Activated T-cell treated with anti-CD3 and anti-CD28 coated beads for 1 hour (primary cell): ENCODE measurements around the gene TBC1D10A.
A peak's percentile ranks its signal among the peaks of the same experiment; 100 is the strongest.

ENCODE experiments used
- DNase-seq: peaks from one replicate; pipeline ENCODE4 v3.0.0-alpha.2; 2020; ENCODE audit warnings: low read depth

Gene TBC1D10A

GRCh38 chr22:30285846-30286200 is 40.9 kb downstream of the TBC1D10A start:
- no peak for DNase-seq

- DNase-seq, result no peak
These were observed 41.4 kb downstream of the TBC1D10A start for GRCh38 chr22:30285176-30285845.

- DNase-seq, result no peak
These were observed 42.1 kb downstream of the TBC1D10A start for GRCh38 chr22:30284666-30285065.

- DNase-seq, result no peak
These were observed 42.6 kb downstream of the TBC1D10A start for GRCh38 chr22:30284172-30284571.

- DNase-seq, result no peak
These were observed 43.4 kb downstream of the TBC1D10A start for GRCh38 chr22:30283342-30283741.

- no peak for DNase-seq
These were observed 44.1 kb downstream of the TBC1D10A start for GRCh38 chr22:30282616-30283046.

DNA sequence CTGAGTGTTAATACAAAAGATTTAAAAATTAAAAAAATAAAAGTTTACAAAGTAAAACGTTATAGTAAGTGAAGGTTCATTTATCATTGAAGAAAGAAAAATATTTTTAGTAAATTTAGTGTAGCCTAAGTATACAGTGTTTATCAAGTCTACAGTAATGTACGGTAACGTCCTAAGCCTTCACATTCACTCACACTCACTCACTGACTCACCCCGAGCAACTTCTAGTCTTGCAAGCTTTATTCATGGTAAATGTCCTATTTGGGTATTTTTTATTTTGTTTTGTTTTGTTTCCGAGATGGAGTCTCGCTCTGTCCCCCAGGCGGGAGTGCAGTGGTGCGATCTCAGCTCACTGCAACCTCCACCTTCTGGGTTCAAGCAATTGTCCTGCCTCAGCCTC is 46.2 kb downstream of the TBC1D10A start:
- no peak for DNase-seq

GRCh38 chr22:30279932-30280331 is 46.8 kb downstream of the TBC1D10A start:
- DNase-seq, result no peak

DNA sequence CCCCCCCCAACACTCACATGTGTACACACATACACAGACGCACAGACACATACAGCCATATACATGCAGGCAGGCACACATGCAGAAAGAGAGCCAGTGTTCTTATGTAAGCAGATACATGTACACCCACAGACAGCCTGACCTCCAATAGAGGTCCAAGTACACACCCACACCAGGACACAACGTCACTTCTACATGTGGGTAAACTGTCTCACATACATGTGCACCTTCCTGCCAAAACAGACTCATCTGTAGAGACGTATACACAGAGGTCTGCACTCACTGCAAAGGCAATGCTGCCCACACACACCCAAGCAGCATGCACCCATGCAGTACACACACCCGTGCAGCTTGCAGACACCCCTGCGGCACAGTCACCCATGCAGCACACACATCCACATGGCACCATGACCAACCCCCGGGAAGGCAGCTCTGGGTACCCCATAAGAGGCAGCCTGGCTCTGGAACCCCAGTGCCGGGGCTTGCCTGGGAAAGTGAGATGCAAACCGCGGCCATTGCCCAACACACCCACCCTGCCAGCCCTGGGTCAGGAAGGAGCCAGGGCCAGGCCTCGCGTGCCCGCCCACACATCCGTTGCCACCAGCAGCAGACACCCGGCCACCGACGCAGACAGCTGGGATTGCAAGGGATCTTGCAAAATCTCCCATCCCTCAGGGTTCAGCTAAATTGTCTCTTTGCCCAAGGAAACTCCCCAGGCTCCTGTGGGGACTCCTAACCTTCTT is 47.5 kb downstream of the TBC1D10A start:
- DNase-seq, result no peak

GRCh38 chr22:30277547-30278344 is 49.0 kb downstream of the TBC1D10A start:
- no peak for DNase-seq

DNA sequence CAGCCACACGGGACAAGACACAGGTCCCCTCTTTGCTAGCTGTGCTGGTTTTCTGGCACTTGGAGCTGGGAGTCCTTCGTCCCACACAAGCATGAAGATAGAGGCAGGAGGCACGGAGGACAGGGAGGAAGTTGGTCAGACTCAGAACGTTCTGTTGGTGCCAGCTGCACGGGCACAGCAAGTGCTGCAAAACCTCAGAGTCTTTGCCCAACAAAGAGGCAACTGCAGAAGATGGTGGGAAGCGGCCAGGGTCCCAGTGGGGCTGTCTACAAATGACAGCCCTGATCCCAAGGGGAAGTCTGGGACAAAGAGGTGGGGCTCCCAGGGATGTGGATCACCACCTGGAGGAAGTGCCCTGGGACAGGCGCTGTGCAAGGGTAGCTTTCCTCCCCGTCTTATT is 50.7 kb downstream of the TBC1D10A start:
- no peak for DNase-seq

GRCh38 chr22:30275625-30276024 is 51.1 kb downstream of the TBC1D10A start:
- DNase-seq, result no peak

- no peak for DNase-seq
These were observed 52.3 kb downstream of the TBC1D10A start for GRCh38 chr22:30274437-30274812.

DNA sequence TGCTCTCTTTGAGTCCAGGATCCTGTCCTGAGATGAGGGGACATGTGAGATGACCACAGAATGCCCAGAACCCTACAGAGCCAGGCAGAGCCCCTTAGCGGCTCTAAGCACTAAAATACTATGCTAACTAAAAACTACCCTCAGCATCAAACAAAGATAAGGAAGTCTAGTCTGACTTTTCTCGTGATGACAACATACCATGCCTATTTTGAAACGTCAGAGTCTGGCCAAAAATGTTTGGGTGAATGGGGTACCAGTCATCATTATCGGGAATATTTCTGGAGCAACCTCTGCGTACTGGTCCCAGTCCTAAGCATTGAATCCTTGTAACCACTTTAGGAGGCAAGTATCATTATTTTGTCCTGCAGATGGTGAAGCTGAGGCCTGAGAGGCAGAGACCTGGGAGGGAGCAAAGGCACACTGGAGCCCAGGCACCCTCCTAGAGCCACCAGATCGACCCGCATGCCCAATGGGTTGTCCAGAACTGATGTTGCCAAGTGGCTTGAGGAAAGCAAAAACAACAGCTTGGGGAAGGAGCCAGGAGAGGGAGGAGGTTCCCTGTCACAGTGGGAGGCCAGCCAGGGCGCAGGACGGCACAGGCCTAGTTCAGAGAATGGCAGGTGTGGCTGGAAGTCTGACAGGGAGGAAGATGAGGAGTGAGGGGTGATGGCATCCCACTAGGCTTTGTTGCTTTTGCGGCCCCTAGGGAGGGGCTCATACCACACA is 52.9 kb downstream of the TBC1D10A start:
- no peak for DNase-seq

DNA sequence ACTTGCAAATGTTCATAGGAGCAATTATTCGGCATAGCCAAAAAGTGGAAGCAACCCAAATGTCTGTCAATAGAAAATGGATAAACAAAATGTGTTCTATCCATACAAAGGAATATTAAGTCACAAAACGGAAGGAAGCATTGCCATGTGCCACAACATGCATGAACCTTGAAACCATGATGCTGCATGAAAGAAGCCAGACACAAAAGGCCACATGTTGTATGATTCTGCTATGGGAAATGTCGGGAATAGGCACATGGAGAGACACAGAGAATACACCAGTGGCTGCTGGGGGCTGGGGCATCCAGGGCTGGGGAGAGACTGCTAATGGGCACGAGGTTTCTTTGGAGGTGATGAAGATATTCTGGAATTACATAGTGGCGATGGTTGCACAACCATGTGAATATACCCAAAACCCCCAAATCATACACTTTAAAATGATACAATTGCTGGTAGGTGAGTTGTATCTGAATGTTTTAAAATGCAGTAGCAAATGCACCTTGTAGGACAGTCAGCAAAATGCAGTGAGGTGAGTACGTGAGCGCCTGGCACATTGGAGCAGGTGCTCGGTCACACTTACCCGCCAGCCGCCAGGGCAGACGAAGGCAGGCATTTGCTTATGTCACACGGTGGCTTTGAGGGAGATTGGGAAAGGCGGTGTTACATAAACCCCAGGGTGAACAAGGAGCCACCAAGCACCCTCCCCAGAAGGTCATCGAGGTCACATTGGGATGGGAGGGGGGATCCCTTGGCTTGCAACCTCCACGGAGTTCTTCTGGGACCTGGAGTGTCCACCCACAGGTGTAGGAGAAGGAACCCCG is 53.8 kb downstream of the TBC1D10A start:
- no peak for DNase-seq

GRCh38 chr22:30270832-30271231 is 55.9 kb downstream of the TBC1D10A start:
- DNase-seq, result no peak

GRCh38 chr22:30268331-30268730 is 58.4 kb downstream of the TBC1D10A start:
- DNase-seq, result no peak

- DNase-seq, result no peak
These were observed 59.1 kb downstream of the TBC1D10A start for GRCh38 chr22:30267382-30268302.

DNA sequence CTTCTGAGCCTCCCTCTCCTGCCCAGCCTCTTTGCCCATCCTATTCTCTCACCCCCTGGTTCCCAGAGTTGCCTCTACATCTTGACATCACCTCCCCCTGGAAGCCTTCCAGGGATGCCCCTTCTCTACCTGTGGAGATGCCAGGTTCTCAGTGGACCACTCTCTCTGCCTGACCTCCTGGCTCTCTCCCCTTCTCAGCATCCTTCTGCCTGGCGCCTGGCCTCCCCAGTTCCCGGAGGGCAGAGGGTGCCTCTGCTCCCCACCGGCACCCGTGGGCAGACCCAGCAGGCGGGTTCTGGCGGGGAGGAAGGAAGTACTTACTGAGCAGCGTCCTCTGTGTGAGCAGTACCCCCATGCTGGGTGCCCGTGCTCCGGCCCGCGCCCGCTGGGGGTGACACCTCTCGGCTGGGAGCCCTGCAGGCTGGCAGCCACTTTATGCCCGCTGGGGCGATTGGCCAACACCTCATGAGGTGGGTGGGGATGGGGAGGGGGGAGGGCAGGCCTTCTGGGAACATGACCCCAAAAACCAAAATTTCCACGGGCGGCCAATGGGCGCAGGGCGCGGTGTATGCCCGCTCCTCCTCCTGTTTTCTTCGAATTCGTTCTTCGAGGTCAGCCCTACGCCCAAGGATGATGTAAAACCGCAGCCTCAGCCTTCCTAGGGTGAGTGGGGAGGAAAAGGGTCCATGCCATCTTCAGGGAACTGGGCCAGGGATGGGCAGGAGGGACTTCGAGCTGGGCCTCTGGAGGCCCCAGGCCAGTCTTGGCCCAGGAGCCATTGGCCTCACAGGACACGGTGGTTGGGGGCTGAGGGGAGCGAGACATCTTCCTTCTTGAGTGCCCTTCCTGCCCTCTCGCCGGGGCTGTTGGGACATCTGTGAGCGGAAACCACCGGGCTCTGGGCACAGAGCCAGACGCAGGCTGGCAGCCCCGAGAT is 60.0 kb downstream of the TBC1D10A start, which contains the start of gene OSM:
OSM (minus strand) TSS at position 407 of the 937 bp plus-strand sequence; CDS start at position 355, 52 bp downstream.
- peak; percentile 51 for DNase-seq
